SU-DHL-6 (cell line): ENCODE data around the gene ZBTB38.

Source experiments
- H2AFZ ChIP-seq: fragments of 200-600 bp; sonication (generic); 2 replicates; pipeline ENCODE4 v1.6.1; 2014; ENCODE audit warnings: low read depth, mild to moderate bottlenecking, moderate library complexity, mixed read lengths, antibody characterized with exemption, low read length; ENCODE audit not compliant: severe bottlenecking
- H3F3A ChIP-seq: fragments of 200-600 bp; shearing (Covaris generic); 2 replicates; pipeline ENCODE4 v1.6.0; 2016; ENCODE audit warnings: antibody characterized with exemption, mild to moderate bottlenecking; ENCODE audit not compliant: insufficient read depth
- H3K27ac ChIP-seq: fragments of 200-600 bp; sonication (generic); 2 replicates; pipeline ENCODE4 v1.5.1; 2016; ENCODE audit warnings: low read depth, mild to moderate bottlenecking, low read length, moderate library complexity, mixed read lengths
- H3K27me3 ChIP-seq: fragments of 200-600 bp; sonication (generic), shearing (Covaris generic); 2 replicates; pipeline ENCODE4 v1.6.0; 2014; ENCODE audit warnings: mild to moderate bottlenecking, low read length
- H3K36me3 ChIP-seq: fragments of 200-600 bp; sonication (generic); 2 replicates; pipeline ENCODE4 v1.6.1; 2014; ENCODE audit warnings: mild to moderate bottlenecking, low read length, mixed read lengths
- H3K4me2 ChIP-seq: fragments of 300-600, 200-600 bp; shearing (Covaris generic), sonication (generic); 2 replicates; pipeline ENCODE4 v1.6.0; 2014; ENCODE audit warnings: low read length, low read depth, mild to moderate bottlenecking; ENCODE audit not compliant: poor library complexity, severe bottlenecking
- H3K4me3 ChIP-seq: fragments of 200-600 bp; sonication (generic); 2 replicates; pipeline ENCODE4 v1.5.1; 2014; ENCODE audit warnings: antibody characterized with exemption, low read length, mild to moderate bottlenecking, mixed read lengths; ENCODE audit not compliant: insufficient read depth, poor library complexity, severe bottlenecking
- H3K79me2 ChIP-seq: fragments of 200-600 bp; sonication (generic); 2 replicates; pipeline ENCODE4 v1.6.1; 2014; ENCODE audit warnings: mild to moderate bottlenecking, low read length, moderate library complexity; ENCODE audit not compliant: insufficient read depth
- H3K9ac ChIP-seq: fragments of 200-600 bp; sonication (generic); 2 replicates; pipeline ENCODE4 v1.7.0; 2014; ENCODE audit warnings: mild to moderate bottlenecking, low read length
- H3K9me2 ChIP-seq: fragments of 200-600 bp; sonication (generic); replicated peaks from 2 replicates; pipeline ENCODE4 v1.6.1; 2014; ENCODE audit warnings: low read length; ENCODE audit not compliant: insufficient read depth
- H3K9me3 ChIP-seq: fragments of 200-600 bp; sonication (generic); 2 replicates; pipeline ENCODE4 v1.6.1; 2014; ENCODE audit warnings: low read length, mixed read lengths; ENCODE audit not compliant: insufficient read depth
- H4K20me1 ChIP-seq: fragments of 200-600 bp; sonication (generic); 2 replicates; pipeline ENCODE4 v1.6.1; 2014; ENCODE audit warnings: low read depth, mild to moderate bottlenecking, antibody characterized with exemption, low read length, moderate library complexity, mixed read lengths
- EZH2phosphoT487 ChIP-seq: fragments of 200-600 bp; sonication (generic), shearing (Covaris generic); conservative IDR thresholded peaks from 2 replicates; pipeline ENCODE4 v1.6.1; 2018; ENCODE audit warnings: mild to moderate bottlenecking, antibody characterized with exemption, low read length, moderate library complexity, mixed read lengths
- TF ChIP-seq, protein P1 (sequence below): fragments of 200-600 bp; sonication (generic); IDR thresholded peaks from one replicate; pipeline ENCODE4 v1.5.1; 2017; ENCODE audit warnings: antibody characterized with exemption, mild to moderate bottlenecking, low read length, moderate library complexity; ENCODE audit not compliant: insufficient read depth, poor library complexity, severe bottlenecking

Gene ZBTB38

DNA sequence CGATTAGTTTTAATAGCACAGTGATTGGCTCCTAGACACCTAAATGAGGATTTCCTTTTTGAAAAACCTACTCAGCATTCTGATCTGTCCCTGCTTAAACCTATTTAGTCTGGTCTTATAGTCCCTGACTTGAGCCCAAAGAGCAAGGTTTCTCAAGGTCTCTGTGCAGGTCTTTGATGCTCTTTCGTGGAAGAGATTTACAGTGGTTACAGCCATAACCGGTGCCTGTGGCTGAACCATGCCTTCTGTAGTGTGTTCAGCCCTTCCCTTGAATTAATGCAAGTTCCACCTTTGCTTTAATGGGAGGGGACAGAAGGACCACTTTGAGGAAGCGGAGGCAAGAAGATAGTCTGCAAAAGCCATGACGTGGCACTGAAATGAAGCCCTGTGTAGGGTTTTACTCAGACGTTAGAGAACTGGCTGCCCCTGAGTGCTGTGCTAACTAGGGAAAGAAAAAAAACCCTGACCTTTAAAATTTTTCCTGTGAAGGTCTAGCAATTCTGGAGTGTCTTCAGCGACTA, 43.0 kb downstream of the ZBTB38 start:
- Histone ChIP-seq H3K9me3 (no peaks in the 10 kb centered on the region), H4K20me1 (no peaks in the 10 kb centered on the region), H3K27me3 (no peaks in the 10 kb centered on the region), H3K9me2 (no peaks in the 10 kb centered on the region), H3K4me3 (no peak overlapping the region), H3K4me2 (no peak overlapping the region), H3K36me3 (no peaks in the 10 kb centered on the region), H2AFZ (no peak overlapping the region), H3F3A (no peaks in the 10 kb centered on the region), H3K79me2 (no peaks in the 10 kb centered on the region), H3K27ac (no peak overlapping the region), H3K9ac (no peak overlapping the region)
- TF ChIP-seq, protein P1, sequence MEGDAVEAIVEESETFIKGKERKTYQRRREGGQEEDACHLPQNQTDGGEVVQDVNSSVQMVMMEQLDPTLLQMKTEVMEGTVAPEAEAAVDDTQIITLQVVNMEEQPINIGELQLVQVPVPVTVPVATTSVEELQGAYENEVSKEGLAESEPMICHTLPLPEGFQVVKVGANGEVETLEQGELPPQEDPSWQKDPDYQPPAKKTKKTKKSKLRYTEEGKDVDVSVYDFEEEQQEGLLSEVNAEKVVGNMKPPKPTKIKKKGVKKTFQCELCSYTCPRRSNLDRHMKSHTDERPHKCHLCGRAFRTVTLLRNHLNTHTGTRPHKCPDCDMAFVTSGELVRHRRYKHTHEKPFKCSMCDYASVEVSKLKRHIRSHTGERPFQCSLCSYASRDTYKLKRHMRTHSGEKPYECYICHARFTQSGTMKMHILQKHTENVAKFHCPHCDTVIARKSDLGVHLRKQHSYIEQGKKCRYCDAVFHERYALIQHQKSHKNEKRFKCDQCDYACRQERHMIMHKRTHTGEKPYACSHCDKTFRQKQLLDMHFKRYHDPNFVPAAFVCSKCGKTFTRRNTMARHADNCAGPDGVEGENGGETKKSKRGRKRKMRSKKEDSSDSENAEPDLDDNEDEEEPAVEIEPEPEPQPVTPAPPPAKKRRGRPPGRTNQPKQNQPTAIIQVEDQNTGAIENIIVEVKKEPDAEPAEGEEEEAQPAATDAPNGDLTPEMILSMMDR, result no peak

DNA sequence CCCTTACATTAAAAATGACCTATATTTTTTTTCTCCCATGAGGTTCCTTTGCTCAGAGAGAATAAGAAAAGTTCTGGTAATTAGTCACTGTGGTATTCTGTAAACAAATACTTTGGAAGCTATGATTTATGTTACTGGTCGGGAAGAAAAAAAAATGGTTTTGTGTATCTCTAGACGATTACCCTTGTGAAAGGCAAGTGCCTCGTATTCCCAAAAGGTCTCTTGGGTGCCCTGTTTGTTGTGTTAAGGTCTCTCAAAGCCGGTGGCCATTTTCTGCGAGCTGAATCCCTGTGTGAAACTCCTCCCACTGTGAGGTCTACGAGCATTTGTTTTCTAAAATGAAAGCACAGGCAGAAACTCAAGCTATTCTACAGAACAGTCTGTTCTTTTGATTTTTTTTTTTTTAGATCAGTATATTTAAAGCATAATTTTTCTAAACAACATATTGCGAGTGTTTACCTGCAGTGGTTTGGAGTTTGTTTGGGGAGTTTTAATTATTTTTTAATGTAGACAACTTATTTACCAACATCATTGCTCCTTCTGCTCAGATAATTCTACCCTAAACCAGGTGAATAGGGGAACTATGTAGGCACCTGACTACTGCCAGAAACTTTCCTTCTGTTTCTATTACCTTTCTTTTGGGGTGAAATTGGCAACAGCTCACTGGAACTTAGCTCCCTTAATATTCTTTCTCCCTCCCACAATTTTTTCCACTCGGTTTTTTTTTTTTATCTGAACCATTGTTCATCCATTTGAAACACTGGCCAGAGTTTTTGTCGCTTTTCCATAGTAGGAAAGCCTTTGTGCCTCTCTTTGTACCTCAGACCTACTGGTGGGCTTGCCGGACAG, 44.0 kb downstream of the ZBTB38 start:
- no peaks in the 10 kb centered on the region for H3K9me2 ChIP-seq
- no peaks in the 10 kb centered on the region for H3K9me3 ChIP-seq
- no peak for TF ChIP-seq EZH2phosphoT487
- TF ChIP-seq, protein P1, result no peak
- no peaks in the 10 kb centered on the region for H3K36me3 ChIP-seq
- H3K4me3 ChIP-seq, result no peak overlapping the region
- no peaks in the 10 kb centered on the region for H4K20me1 ChIP-seq
- H3K79me2 ChIP-seq, result no peaks in the 10 kb centered on the region
- H3K27ac ChIP-seq, result no peak overlapping the region
- H3K27me3 ChIP-seq, result no peaks in the 10 kb centered on the region
- H2AFZ ChIP-seq, result no peak overlapping the region
- no peaks in the 10 kb centered on the region for H3F3A ChIP-seq
- no peak overlapping the region for H3K9ac ChIP-seq
- H3K4me2 ChIP-seq, result no peak overlapping the region

DNA sequence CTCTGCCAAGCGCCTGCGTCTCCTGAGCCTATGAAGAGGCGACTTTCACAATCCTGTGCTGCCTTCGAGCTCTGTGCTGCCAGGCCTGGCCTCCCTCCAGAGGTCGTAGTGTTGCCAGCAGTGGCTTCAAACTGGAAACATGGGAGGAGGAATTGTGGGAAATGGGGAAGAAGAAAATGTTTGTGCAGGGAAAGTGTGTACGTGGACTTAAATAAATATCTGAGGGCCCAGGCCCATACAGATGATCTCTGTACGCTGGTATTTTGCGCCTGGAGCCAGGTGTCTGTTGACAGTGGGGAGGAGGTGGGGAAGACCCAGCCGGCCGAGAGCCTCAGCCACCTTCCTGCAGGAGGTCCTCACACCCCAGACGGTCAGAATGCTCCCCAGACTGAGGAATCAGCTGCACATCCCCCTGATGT, 44.6 kb downstream of the ZBTB38 start:
- no peaks in the 10 kb centered on the region for H3K79me2 ChIP-seq
- no peak overlapping the region for H2AFZ ChIP-seq
- no peaks in the 10 kb centered on the region for H4K20me1 ChIP-seq
- H3K9me3 ChIP-seq, result no peaks in the 10 kb centered on the region
- H3K4me3 ChIP-seq, result no peak overlapping the region
- no peaks in the 10 kb centered on the region for H3K9me2 ChIP-seq
- no peak overlapping the region for H3K4me2 ChIP-seq
- H3K27me3 ChIP-seq, result no peaks in the 10 kb centered on the region
- no peaks in the 10 kb centered on the region for H3K36me3 ChIP-seq
- no peaks in the 10 kb centered on the region for H3F3A ChIP-seq
- TF ChIP-seq, protein P1, result no peak
- no peak for TF ChIP-seq EZH2phosphoT487
- no peak overlapping the region for H3K9ac ChIP-seq
- no peak overlapping the region for H3K27ac ChIP-seq
